RWPE2 (cell line): ENCODE results near the gene NKX1-1.

Experiments
- ATAC-seq: fragments of 200-7000 bp; cut with Tn5 transposase; 3 replicates; pipeline ENCODE4 v1.9.1; 2021; ENCODE audit warnings: low read depth
- DNase-seq: peaks from one replicate; pipeline ENCODE4 v3.0.0-alpha.2; 2020; ENCODE audit warnings: low spot score
- H3K27ac ChIP-seq: fragments of 450-650 bp; 2 replicates; pipeline ENCODE4 v1.5.1; 2017; ENCODE audit warnings: mild to moderate bottlenecking; ENCODE audit not compliant: poor library complexity, severe bottlenecking
- H3K27me3 ChIP-seq: fragments of 250-450 bp; sonication (Bioruptor Pico); 2 replicates; pipeline ENCODE4 v1.5.1; 2021; ENCODE audit warnings: mild to moderate bottlenecking, moderate library complexity; ENCODE audit not compliant: insufficient read depth, poor library complexity, severe bottlenecking
- H3K36me3 ChIP-seq: fragments of 250-450 bp; sonication (Bioruptor Pico); 2 replicates; pipeline ENCODE4 v1.5.1; 2020; ENCODE audit warnings: low read depth, mild to moderate bottlenecking, moderate library complexity
- H3K4me1 ChIP-seq: fragments of 250-450 bp; sonication (Bioruptor Pico); 2 replicates; pipeline ENCODE4 v1.5.1; 2021; ENCODE audit warnings: mild to moderate bottlenecking, moderate library complexity; ENCODE audit not compliant: insufficient read depth, poor library complexity, severe bottlenecking
- H3K4me3 ChIP-seq: fragments of 250-450 bp; sonication (Bioruptor Pico); 2 replicates; pipeline ENCODE4 v1.5.1; 2021; ENCODE audit warnings: mild to moderate bottlenecking, moderate library complexity; ENCODE audit not compliant: severe bottlenecking
- H3K9me3 ChIP-seq: fragments of 250-450 bp; sonication (Bioruptor Pico); 2 replicates; pipeline ENCODE4 v1.5.1; 2021; ENCODE audit warnings: mild to moderate bottlenecking, moderate library complexity; ENCODE audit not compliant: severe bottlenecking
- TF ChIP-seq, protein P1 (sequence below): fragments of 450-650 bp; IDR thresholded peaks from one replicate; pipeline ENCODE4 v1.5.1; 2017; ENCODE audit warnings: mild to moderate bottlenecking, moderate library complexity; ENCODE audit not compliant: poor library complexity, severe bottlenecking

NKX1-1 gene

DNA sequence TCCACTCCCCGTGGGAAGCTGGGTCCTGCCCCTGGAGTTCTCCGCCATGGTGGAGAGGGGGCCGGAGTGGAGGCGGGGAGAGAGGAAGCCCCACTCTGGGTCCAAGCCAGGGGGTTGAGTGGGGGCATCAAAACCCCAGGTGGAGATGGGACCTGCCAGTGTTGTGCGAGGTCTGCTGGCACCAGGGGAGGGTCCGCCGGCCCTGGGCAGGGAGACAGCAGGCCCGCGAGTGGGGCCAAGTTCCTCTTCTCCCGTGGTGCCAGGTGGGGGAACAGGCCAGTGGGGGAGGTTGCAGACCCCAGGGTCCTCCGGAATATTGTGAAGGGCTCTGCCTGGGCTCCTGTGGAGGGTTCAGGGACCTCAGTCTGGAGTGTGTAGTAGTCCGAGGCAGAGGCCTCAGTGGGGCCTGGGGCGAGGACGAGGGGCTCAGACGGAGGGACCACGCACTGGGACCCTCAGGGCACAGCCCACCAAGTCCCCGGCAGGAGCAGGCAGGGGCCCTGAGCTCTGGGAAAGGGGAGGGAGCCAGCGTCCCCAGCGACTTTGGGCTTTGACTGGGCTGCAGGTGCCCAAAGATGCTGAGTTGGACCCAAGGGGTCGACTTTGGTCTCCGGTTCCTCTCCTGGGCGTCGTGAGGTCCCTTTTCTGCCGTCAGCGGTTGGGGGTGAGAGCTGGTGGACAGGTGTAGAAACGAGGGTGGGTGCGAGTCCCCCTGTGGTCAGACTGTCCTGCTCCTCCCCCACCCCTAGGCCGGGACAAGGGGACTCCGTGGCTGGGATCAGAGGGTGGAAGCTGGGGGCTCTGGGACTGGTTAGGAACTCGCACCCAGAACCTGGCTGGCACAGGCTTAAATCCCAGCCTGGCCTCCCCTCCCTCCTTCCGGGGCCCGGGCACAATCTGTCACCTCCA is 43.8 kb upstream of the NKX1-1 start:
- Histone ChIP-seq H3K27me3 (no peaks in the 10 kb centered on the region), H3K27ac (no peak overlapping the region), H3K4me1 (no peaks in the 10 kb centered on the region), H3K4me3 (no peak overlapping the region), H3K36me3 (no peaks in the 10 kb centered on the region), H3K9me3 (no peaks in the 10 kb centered on the region)
- ATAC-seq: no peak
- no peak for DNase-seq
- TF ChIP-seq, protein P1, sequence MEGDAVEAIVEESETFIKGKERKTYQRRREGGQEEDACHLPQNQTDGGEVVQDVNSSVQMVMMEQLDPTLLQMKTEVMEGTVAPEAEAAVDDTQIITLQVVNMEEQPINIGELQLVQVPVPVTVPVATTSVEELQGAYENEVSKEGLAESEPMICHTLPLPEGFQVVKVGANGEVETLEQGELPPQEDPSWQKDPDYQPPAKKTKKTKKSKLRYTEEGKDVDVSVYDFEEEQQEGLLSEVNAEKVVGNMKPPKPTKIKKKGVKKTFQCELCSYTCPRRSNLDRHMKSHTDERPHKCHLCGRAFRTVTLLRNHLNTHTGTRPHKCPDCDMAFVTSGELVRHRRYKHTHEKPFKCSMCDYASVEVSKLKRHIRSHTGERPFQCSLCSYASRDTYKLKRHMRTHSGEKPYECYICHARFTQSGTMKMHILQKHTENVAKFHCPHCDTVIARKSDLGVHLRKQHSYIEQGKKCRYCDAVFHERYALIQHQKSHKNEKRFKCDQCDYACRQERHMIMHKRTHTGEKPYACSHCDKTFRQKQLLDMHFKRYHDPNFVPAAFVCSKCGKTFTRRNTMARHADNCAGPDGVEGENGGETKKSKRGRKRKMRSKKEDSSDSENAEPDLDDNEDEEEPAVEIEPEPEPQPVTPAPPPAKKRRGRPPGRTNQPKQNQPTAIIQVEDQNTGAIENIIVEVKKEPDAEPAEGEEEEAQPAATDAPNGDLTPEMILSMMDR: no peak

DNA sequence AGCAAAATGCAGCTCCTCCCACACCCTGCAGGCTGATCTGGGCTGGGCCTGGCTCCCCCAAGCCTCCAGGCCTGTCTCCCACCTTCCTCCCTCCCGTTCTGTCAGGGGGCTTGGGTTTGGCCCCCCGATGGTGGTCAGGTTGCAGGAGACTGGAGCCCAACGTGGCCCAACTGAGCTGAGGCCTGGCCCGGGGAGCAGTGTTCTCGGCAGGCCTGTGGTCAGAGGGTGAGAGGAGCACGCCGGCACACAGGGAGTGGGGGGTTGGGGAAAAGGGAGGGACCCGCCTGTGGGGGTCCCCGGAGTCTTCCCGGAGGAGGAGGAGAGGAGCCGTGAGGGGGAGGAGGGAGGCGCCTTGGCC is 43.2 kb upstream of the NKX1-1 start:
- Histone ChIP-seq H3K27me3 (no peaks in the 10 kb centered on the region), H3K9me3 (no peaks in the 10 kb centered on the region), H3K27ac (no peak overlapping the region), H3K36me3 (no peaks in the 10 kb centered on the region), H3K4me1 (no peaks in the 10 kb centered on the region), H3K4me3 (no peak overlapping the region)
- ATAC-seq: no peak
- TF ChIP-seq, protein P1: no peak
- no peak for DNase-seq

DNA sequence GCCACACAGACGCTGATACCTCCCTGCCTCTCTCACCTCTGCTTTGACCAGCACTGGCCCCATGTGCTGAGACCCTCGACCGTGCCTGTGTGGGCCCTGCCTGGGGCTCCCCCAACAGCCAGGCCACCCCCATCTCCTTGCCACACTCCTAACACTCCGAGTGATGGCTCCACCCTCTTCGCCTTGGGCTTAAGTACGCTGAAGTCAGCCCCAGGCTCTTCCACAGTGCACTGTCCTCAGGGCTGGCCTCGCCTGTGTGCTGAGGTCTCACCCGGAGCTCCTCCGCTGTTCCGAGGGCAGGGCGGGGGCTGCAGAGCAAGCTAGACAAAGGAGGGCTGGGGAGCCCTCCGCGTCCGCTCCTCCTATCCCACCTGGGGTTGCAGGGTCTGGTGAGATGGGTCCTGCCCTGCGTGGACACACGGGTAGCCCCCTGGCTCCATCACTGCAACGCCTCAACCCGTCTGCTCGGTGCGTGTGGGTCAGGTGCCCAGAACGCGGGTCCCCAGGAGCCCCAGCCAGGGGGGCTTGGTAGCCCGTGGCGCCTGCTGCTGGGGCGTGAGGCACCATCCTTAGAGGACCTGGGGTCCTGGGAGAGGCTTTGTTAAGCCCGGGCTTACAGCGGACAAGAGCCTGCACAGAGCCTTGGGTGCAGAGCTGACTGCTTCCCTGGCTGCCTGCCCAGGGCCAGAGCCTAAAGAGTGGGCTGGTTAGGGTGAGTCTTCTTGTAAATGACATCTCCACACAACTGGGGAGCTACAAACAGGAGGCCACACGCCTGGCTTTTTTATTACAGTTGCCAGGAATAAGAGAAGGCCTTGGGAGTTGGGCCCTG is 42.6 kb upstream of the NKX1-1 start:
- Histone ChIP-seq H3K27ac (no peak overlapping the region), H3K4me1 (no peaks in the 10 kb centered on the region), H3K9me3 (no peaks in the 10 kb centered on the region), H3K27me3 (no peaks in the 10 kb centered on the region), H3K36me3 (no peaks in the 10 kb centered on the region), H3K4me3 (no peak overlapping the region)
- ATAC-seq (no peak; the same call in 2 of the 3 replicates), DNase-seq (no peak)
- TF ChIP-seq, protein P1: no peak

DNA sequence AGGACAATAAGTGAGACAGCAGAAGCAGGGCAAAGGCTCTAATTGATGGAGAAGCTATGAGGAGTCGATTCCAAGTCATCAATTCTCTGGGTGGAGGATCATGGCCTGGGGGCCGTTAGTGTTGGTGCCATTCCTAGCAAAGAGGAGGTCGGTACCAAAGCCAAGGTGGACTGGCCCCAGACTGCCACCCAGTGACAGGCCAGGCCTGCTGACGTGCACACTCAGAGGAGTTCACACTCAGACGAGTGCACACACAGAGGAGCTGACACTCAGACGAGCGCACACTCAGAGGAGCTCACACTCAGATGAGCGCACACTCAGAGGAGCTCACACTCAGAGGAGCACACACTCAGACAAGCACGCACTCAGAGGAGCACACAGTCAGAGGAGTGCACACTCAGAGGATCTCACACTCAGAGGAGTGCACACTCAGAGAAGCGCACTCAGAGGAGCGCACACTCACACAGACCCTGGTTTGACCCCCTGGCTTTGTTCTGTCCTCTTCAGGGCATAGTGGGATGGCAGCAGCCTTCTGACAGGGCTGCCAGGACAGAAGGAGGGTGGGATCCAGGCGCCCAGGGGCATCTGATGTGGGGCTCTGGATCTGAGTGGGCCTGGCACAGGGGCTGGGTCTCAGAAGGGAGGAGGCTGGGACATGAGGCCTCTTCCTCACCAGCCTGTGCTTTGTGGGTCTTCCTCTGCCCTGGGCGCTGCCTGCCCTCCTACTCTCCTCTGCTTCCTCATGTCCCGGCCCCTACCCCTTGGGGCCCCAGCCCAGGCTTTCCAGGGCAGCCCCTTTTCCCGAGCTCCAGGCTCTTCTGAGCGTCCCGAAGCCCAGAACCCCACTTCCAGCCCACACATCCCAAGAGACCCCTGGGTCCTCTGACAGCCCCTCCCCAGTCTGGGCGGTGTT is 41.7 kb upstream of the NKX1-1 start:
- DNase-seq: no peak
- no peak overlapping the region for H3K4me3 ChIP-seq
- H3K9me3 ChIP-seq: no peaks in the 10 kb centered on the region
- H3K4me1 ChIP-seq: no peaks in the 10 kb centered on the region
- no peaks in the 10 kb centered on the region for H3K36me3 ChIP-seq
- no peak overlapping the region for H3K27ac ChIP-seq
- ATAC-seq: no peak
- TF ChIP-seq, protein P1: no peak
- H3K27me3 ChIP-seq: no peaks in the 10 kb centered on the region
